ENCODE data around the gene RASA3.

The RASA3 gene

GRCh38 chr13:114064450-114065140 lies 67.8 kb downstream of the RASA3 start:
- no peak for DNase-seq

- DNase-seq = no peak
Observed at GRCh38 chr13:114063545-114064449, 68.6 kb downstream of the RASA3 start.

GRCh38 chr13:114062754-114063153 lies 69.7 kb downstream of the RASA3 start:
- no peak for DNase-seq

- no peak for DNase-seq
Observed at GRCh38 chr13:114062341-114062740, 70.1 kb downstream of the RASA3 start.

- DNase-seq = no peak
Observed at GRCh38 chr13:114061744-114062143, 70.7 kb downstream of the RASA3 start.

GRCh38 chr13:114061047-114061446 lies 71.4 kb downstream of the RASA3 start:
- no peak for DNase-seq

GRCh38 chr13:114059946-114060860 lies 72.2 kb downstream of the RASA3 start:
- DNase-seq = no peak

- DNase-seq = no peak
Observed at GRCh38 chr13:114059428-114059827, 73.0 kb downstream of the RASA3 start.

- DNase-seq = no peak
Observed at GRCh38 chr13:114058051-114058867, 74.2 kb downstream of the RASA3 start.

- DNase-seq = no peak
Observed at GRCh38 chr13:114057166-114058050, 75.0 kb downstream of the RASA3 start.

GRCh38 chr13:114056205-114057013 lies 76.0 kb downstream of the RASA3 start:
- no peak for DNase-seq

- no peak for DNase-seq
Observed at GRCh38 chr13:114055766-114056165, 76.7 kb downstream of the RASA3 start.

- no peak for DNase-seq
Observed at GRCh38 chr13:114054830-114055439, 77.5 kb downstream of the RASA3 start.

GRCh38 chr13:114054264-114054663 lies 78.2 kb downstream of the RASA3 start:
- no peak for DNase-seq

- DNase-seq = no peak
Observed at GRCh38 chr13:114053026-114053425, 79.4 kb downstream of the RASA3 start.

GRCh38 chr13:114050536-114051450 lies 81.6 kb downstream of the RASA3 start:
- no peak for DNase-seq

- no peak for DNase-seq
Observed at GRCh38 chr13:114049626-114050101, 82.8 kb downstream of the RASA3 start.

- peak in 1 of 5 donors; percentile 18 for DNase-seq
Observed at GRCh38 chr13:114049026-114049425, 83.4 kb downstream of the RASA3 start.
